ENCODE measurements around the gene ACADVL.

DNA sequence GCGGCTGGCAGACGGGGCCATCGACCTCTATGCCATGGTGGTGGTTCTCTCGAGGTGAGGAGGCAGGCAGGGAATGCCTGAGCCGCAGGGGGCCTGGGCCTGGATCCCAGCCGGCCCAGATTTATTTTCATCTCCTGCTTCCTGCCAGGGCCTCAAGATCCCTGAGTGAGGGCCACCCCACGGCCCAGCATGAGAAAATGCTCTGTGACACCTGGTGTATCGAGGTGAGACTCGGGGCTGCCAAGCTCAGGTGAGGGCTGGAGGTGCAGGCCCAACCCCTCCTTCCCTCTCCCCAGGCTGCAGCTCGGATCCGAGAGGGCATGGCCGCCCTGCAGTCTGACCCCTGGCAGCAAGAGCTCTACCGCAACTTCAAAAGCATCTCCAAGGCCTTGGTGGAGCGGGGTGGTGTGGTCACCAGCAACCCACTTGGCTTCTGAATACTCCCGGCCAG is 4.9 kb downstream of the ACADVL start:
- TF ChIP-seq, protein P1, sequence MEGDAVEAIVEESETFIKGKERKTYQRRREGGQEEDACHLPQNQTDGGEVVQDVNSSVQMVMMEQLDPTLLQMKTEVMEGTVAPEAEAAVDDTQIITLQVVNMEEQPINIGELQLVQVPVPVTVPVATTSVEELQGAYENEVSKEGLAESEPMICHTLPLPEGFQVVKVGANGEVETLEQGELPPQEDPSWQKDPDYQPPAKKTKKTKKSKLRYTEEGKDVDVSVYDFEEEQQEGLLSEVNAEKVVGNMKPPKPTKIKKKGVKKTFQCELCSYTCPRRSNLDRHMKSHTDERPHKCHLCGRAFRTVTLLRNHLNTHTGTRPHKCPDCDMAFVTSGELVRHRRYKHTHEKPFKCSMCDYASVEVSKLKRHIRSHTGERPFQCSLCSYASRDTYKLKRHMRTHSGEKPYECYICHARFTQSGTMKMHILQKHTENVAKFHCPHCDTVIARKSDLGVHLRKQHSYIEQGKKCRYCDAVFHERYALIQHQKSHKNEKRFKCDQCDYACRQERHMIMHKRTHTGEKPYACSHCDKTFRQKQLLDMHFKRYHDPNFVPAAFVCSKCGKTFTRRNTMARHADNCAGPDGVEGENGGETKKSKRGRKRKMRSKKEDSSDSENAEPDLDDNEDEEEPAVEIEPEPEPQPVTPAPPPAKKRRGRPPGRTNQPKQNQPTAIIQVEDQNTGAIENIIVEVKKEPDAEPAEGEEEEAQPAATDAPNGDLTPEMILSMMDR (IDR thresholded peaks at IDR 0.05): no peak
- TF ChIP-seq POLR2A (IDR thresholded peaks at IDR 0.05): no peak

Measured in right lobe of liver (tissue), 4 donors.